Activated CD8-positive, alpha-beta memory T cell treated with anti-CD3 and anti-CD28 coated beads, Interleukin-2, amount 50 U/mL, for 4 hours (primary cell): ENCODE data around the gene OR51B2.
"Not testable (repeated sequence)": the region's sequence is repeated elsewhere in the genome, so short reads cannot be mapped to it uniquely, and the experiment has no call there.

Experiments used
- DNase-seq: peaks from one replicate; pipeline ENCODE4 v3.0.0-alpha.2; 2020

The OR51B2 gene, protein sequence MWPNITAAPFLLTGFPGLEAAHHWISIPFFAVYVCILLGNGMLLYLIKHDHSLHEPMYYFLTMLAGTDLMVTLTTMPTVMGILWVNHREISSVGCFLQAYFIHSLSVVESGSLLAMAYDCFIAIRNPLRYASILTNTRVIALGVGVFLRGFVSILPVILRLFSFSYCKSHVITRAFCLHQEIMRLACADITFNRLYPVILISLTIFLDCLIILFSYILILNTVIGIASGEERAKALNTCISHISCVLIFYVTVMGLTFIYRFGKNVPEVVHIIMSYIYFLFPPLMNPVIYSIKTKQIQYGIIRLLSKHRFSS

DNA sequence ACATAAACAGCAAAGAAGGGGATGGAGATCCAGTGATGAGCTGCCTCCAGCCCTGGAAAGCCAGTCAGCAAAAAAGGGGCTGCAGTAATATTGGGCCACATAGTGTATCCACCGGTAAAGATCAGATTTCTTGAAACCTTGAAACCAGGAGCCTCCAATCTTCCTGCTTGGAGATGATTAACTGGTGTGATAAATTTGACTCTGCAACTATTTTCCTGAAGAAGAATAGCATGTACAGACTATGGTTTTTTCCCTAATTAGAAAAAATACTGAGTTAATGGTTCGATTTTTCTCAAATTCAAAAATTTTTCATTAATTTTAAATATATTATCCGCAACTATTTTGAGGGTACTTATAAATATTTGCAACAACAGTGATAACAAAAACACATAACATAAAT is at the start of gene OR51B2:
Gene OR51B2 (minus strand): TSS at position 101 of the 400 bp plus-strand sequence. CDS start 0 bp downstream, at position 101.
- no peak for DNase-seq

DNA sequence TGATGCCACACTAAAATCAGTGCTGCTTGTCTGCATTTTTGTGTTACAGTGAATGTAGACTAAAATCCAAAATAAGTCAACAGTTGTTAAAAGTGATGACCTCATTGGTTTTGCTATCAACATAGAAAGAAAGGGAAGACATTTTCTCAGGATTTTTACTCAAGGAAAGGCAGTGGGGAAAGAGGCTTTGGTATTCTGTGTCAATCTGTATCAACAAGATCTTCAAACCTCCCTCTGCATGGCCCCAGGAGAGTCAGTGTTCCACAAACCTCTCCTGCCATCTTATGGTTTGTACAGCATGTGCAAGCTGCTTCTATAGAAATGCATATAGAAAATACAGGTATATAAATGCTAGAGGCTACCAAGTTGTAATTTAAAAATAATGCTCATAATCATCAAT is 45.7 kb upstream of the OR51B2 start:
- DNase-seq, result no peak

DNA sequence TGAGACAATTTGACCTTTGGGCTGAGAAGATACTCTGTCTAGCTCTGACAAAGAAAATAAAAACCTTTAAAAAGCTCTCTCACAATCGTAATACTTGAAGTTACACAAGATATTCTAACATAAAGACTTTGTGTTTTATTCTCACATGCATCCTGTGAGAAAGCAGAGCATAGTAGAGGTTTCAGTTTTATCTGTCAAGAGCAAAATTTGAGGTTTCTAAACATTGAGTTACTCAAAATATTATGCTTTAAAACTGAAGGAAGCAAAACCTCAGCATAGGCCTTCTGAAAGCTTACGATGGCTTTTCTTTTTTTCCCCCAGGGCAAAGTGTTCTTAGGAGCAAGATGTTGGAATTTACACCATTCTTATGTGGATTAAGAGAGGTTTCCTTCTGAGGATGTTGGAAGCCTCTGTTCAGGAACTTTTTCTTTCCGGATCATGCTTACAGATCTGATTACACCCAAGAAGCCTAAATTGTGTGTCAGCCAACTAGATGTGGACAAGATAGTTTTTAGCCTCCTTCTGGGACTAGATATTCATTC is 44.5 kb upstream of the OR51B2 start:
- DNase-seq, result no peak

DNA sequence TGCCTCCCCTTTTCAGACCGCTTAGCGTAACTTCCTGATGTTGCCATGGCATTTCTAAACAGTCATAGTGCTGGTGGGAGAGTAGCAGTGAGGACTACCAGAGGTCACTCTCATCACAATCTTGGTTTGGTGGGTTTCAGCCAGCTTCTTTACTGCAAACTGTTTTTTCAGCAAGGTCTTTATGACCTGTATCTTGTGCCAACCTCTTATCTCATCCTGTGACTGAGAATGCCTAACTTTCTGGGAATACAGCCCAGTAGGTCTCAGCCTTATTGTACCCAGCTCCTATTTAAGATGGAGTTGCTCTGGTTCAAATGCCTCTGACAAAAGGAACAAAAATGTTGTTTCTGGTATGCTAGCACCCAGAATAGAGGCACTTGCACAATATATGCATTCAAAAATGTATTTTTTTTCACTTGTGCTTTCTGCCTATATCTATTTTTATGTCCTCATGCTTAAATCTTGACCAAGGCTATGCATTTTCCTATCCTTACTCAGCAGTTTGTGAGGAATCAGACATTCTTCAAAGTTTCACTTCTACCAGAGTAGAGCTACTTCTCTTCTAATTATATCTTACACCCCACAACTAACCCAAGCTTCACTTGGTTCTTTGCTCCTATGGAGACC is 43.5 kb upstream of the OR51B2 start:
- DNase-seq, result no peak

DNA sequence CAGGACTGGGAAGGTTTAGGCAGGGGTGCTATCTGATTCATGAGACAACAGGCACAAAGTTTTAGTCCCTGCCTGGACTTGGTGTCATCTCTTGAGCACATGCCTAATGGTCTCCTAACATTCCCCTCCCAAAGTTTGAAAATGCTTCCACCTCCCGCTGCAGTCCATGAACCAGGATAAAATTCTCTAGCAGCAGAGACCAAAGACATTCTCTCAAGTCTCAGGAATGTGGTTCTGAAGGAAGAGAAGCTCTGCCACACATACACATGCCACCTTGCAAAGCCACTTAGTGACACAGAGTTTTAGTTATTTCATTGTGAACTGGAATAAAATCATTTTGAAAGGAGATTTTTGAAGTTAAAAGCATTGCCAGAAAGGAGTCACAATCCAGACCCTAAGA is 42.8 kb upstream of the OR51B2 start:
- no peak for DNase-seq

DNA sequence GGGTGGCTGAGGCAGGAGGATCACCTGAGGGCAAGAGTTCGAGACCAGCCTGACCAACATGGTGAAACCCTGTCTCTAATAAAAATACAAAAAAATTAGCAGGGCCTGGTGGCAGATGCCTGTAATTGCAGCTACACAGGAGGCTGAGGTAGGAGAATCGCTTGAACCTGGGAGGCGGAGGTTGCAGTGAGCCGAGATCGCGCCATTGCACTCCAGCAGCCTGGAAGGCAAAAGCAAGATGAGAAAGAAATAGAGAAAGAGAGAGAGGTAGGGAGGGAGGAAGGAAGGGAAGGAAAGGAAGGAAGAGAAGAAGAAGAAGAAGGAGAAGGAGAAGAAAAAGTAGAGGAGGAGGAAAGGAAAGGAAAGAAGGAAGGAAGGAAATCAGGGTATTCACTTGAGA is 42.3 kb upstream of the OR51B2 start:
- DNase-seq, result not testable (repeated sequence)

DNA sequence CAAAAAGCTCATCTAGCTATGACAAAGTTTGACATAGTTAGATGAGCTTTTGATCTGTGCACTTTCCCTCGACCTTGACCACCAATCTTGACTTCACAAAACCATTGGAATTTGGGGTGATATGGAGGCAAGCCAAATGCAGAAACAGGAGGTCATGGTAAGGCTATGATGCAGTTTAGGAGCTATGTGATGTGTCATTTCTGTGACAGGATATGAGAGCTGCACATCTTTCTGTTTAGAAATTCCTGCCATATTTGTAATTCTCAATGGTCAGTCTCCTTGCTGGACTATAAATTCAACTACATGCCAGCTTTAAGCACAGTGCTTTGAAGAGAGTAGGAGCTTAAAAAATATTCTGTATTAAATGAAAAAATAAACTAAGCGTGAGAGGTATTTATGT is 40.1 kb upstream of the OR51B2 start:
- DNase-seq, result no peak

DNA sequence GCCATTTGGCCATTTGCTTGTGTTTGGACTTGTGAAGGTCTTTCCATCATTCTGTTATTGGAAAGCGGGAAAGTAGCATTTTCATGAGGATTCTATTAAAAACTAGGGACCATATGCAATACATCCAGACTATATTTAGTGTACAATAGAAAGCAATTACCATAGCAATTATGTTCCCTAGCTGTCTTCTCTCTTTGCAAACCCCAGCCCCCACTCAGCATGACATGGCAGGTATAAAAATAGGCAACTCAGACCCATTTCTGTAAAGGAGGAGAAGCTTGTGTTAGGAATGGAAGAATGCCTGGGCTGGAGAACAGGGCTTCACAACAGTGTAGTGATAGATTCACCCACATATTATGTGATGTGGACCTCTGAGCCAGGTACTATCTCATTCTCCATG is 39.6 kb upstream of the OR51B2 start:
- no peak for DNase-seq

DNA sequence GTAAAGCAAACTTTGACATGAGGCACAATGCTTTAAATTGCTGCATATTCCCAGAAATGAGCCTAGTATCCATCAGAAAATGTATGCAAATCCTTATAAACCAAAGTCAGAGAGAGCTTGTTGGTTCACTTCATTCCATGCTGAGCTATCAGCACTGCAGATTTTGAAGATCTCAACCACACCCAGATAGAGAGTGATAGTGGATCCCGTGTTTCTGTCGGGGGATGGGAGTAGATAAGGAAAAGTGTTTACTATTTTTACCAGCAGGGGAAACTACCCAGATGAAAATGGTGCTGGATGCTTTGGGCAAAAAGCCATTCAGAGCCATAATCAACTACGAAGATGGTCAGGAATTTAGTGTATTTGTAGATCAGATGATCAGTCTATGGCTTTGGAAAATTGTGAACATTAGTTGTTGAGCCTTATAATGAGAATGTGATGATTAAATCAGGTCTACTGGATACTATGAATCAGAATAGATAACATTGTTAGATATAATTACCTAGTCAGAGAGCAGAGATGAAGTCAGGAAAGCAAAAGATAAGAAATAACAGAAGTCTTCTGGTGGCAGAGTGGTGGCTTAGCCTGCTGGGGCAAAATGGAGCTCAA is 38.0 kb upstream of the OR51B2 start:
- DNase-seq, result no peak

DNA sequence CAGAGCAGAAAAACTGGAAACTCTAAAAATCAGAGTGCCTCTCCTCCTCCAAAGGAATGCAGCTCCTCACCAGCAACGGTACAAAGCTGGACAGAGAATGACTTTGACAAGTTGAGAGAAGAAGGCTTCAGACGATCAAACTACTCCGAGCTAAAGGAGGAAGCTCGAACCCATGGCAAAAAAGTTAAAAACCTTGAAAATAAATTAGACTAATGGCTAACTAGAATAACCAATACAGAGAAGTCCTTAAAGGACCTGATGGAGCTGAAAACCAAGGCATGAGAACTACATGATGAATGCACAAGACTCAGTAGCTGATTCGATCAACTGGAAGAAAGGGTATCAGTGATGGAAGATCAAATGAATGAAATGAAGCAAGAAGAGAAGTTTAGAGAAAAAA is 31.9 kb upstream of the OR51B2 start:
- not testable (repeated sequence) for DNase-seq

DNA sequence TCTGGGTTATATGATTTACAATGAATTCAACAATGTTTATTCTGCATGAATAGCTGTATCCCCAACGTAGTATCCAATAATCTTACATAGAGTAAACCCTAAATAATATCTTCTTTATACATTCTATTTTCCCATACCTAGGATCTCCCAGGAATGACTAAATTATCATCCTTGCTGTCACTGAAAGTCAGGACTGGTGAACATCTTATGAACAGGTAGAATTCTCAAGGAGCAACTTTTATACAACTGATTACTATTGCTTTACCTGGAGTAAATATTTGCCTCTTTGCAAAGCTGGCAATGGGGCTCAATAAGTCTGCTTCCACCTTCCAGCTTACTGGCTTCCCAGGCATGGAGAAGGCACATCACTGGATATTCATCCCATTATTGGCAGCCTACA is 27.1 kb upstream of the OR51B2 start, which contains the start of gene OR51B6:
Gene OR51B6 (plus strand): TSS at position 301 of the 400 bp plus-strand sequence. CDS start 0 bp downstream, at position 301.
- no peak for DNase-seq

DNA sequence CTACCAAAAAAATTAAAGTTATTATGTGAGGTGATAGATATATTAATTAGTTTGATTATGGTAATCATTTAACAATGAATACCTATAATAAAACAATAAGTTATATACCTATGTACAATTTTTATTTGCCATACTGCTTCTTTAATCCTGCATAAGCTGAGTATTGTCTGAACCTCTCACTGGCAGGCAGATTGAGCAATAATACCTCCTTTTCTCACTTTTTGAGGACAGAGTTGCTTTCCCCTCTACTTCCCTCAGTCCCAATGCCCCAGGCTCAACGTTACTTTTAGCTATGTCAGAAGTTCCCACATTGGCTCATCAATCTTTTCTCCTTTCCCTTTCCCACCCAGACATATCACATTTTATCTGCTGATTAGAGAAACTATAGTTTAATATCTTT is 25.5 kb upstream of the OR51B2 start:
- DNase-seq, result no peak

DNA sequence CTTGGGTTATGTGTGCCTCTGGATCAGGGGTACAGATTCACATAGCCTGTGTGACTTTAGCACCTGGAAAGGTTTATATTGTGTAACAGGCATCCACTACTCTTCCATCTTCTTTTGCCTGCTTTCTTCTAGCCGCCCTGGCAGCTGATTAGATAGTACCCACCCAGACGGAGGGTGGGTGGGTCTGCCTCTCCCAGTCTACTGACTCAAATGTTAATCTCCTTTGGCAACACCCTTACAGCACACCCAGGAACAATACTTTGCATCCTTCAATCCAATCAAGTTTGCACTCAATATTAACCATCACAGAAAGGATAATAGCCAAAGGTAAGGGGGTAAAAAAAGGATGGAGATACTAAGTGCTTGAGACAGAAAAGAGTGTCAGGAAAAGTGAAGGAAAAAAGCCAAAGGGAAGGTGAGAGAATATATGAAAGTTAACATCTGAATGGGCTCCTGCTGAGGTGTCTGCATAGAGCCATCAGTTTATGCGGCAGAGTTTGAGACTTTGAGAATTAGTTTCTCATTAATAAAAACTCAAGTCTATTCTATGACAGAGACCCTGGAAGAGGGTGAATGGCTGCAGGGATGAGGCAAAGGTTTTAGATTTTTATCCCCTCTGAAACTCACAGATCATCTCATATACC is 24.6 kb upstream of the OR51B2 start:
- no peak for DNase-seq

DNA sequence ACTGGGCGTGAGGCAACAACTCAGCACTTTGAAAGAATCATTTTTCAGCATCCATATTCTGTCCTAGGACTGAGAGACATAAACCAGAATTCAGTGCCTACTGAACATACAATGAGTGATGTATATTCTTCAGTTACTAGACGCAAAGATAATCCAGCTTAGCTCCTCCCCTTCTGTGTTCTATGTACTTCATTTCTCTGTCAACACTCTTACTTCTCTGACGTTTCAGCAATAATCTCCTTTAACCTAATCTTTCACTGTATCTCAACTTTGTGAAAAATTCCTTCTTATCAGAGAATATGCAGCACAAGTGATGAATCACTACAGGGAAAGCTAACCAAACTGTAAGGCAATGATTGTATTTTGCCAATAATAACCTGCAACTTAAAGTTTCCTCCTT is 21.7 kb upstream of the OR51B2 start:
- DNase-seq, result no peak

DNA sequence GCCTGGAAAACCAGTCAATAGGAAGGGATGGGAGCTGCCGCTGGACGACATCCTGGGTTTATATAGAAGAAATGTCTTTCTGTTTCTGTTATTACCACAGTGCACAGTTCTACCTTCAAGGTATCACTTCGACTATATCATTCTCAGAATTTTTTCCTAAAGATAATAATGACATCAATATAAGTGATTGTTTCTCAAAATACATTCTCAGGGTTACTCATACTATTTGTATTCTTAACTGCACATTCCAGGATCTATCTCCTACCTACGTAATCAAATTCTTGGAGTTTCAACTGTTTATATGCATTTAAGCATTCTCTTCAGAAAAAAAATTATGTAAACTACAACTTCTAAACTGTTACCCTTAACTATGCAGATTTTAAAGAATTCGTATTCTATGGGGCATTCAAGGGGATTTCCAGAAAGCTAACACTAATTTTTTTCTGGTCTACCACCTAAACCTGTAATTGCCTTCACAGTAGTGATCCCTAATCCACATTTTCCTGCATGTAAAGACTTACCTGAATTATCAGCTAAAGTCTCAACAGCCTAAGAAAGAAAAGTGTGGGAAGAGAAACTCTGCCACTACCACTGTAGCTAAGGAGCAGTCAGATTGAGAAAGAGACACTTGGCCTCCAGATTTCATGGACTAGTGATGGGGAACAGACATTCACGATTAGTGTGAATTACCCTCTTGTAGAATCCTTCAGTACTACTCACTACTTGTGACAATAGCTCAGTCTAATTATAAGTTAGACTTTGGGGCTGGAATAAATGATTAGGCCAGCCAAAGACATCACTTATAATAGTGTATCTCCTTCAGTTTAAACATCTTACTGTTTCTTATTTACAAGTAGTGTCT is 19.6 kb upstream of the OR51B2 start, which contains the start of gene OR51B5:
Gene OR51B5 (minus strand): TSS at position 51 of the 862 bp plus-strand sequence. CDS start 0 bp downstream, at position 51.
- no peak for DNase-seq

DNA sequence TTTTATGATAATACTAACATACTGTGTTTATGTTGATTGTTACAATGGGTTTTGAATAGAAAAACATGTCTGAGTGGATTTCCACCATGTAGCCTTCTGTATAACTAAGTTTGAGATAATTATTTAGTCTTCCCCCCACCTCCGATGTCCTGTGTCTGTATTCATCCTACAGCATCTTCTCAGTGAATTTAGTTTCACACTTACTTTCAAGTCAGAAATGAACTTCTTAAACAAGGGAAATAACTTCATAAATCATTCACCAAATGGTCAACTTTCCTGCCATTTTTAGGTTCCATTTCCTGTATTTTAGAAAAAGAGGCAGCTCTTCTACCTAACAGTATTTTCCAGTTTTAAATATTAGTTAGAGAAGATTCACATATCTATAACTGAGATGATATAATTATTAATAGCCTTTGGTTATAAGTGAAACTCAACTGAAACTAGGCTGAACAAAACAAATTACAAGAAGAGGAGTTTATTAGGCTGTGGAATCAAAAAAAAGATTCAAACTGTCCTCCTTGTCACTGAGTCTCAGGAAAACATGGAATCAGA is 15.8 kb upstream of the OR51B2 start:
- no peak for DNase-seq

DNA sequence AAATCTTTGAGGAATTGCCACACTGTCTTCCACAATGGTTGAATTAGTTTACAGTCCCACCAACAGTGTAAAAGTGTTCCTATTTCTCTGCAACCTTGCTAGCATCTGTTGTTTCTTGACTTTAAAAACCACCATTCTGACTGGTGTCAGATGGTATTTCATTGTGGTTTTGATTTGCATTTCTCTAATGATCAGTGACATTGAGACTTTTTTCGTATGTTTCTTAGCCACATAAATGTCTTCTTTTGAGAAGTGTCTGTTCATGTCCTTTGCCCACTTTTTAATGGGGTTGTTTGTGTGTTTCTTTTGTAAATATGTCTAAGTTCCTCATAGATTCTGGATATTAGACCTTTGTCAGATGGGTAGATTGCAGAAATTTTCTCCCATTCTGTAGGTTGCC is 13.2 kb upstream of the OR51B2 start:
- not testable (repeated sequence) for DNase-seq

DNA sequence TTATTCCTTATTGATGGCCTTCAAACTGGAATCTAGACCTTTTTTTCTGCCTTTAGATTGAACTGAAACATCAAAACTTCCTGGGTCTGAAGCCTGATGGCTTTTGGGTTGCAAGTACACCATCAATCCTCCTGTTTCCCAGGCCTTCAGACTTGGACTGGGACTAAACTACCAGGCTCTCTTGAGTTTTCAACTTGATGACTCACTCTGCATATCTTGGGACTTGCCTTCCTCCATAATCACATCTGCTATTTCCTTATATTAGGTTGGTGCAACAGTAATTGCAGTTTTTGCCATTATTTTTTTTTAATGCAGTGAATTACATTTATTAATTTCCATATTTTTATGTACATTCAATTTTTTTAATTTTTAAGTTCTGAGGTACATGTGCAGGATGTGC is 12.2 kb upstream of the OR51B2 start:
- DNase-seq, result no peak

DNA sequence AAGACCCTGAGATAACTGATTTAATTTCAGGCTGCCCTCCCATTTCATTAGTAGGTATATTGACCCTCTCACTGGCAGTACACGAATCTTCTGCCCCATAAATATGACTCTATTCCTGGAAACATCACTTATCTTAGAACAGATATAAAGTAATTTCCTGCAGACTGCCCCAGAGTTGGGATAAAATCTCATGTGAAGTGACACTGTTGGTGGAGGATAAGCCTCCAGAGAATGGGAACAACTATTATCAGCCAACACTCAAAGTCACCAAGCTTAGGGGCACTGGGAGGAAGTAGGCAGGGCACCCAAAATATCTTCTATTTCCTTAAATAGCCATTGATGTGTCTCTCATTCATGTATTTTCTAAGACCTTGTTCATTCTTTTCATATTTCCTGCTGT is 11.1 kb upstream of the OR51B2 start:
- no peak for DNase-seq

DNA sequence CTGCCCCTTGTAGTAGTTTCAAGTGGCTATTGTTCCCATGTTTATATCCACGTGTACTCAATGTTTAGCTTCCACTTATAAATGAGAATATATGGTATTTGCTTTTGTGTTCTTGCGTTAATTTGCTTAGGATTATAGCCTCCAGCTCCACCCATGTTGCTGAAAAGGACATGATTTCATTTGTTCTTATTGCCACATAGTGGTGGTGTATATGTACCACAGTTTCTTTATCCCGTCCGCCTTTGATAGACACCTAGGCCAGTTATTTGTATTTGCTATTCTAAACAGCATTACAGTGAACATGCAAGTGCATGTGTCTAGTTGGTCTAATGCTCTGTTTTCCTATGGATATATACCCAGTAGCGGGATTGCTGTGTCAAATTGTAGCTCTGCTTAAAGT is 6.8 kb downstream of the OR51B2 start:
- DNase-seq, result no peak

DNA sequence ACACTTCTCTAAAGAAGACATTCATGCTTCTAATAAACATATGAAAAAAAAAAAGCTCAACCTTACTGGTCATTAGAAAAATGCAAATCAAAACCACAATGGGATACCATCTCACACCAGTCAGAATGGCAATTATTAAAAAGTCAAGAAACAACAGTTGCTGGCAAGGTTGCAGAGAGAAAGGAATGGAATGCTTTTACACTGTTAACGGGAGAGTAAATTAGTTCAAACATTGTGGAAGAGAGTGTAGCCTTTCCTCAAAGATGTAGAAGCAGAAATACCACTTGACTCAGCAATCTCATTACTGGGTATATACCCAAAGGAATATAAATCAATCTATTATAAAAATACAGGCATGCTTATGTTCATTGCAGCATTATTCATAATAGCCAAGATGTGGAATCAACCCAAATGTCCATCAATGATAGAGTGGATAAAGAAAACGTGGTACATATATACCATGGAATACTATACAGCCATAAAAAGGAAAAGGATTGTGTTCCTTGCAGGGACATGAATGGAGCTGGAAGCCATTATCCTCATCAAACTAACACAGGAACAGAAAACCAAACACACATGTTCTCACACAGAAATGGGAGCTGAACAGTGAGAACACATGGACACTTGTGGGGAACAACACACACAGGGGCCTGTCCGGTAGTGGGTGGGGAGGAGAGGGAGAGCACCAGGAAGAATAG is 10.6 kb downstream of the OR51B2 start:
- not testable (repeated sequence) for DNase-seq
